Measurements from ENCODE around the gene VIPR2.

Gene VIPR2

DNA sequence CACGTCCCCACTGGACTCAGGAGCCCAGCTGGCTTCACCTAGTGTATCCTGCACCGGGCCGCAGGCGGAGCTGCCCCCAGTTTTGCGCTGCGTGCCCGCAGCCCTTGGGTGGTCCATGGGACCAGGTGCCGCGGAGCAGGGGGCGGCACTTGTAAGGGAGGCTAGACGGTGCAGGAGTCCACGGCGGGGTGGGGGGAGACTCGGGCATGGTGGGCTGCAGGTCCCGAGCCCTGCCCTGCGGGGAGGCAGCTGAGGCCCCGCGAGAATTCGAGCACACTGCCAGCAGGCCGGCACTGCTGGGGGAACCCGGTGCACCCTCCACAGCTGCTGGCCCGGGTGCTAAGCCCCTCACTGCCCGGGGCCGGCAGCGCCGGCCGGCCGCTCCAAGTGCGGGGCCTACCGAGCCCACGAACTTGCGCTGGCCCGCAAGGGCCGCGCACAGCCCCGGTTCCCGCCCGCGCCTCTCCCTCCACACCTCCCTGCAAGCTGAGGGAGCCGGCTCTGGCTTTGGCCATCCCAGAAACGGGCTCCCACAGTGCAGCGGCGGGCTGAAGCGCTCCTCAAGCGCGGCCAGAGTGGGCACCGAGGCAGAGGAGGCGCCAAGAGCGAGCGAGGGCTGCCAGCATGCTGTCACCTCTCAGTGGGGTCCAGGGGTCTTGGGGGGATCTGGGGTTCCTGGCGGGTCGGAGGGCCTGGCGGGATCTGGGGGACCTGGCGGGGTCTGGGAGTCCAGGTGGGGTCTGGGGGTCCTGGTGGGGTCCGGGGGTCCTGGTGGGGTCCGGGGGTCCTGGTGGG is 81.4 kb downstream of the VIPR2 start:
- no peak for DNase-seq

- DNase-seq, result no peak
Measured at GRCh38 chr7:159062569-159062968, 82.1 kb downstream of the VIPR2 start.

DNA sequence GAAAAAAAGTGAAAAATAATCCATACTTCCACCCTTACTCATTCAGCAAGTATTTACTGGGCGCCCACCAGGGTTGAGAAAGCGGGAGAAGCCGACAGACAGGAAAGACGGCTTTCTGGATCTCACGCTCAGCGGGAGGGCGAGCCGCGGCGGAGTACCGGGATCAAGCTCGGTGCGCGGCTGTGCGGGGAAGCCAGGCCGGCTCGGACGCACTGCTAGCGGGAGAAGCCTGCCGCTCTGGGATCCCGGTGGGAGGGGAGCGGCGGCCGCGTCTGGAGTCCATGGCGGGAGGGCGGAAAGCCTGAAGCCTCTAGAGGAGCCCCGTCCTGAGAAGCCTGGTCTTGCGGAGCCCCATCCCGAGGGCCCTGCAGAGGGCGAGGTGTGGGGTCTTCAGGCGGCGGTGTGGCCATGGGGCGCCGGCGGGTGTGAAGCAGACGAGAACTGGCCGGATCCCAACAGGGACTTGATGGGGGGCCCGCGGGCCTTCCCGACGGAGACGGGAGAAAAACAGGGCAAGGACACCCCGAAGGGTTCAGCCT is 82.9 kb downstream of the VIPR2 start:
- no peak for DNase-seq

GRCh38 chr7:159061209-159061608 is 83.5 kb downstream of the VIPR2 start:
- no peak for DNase-seq

DNA sequence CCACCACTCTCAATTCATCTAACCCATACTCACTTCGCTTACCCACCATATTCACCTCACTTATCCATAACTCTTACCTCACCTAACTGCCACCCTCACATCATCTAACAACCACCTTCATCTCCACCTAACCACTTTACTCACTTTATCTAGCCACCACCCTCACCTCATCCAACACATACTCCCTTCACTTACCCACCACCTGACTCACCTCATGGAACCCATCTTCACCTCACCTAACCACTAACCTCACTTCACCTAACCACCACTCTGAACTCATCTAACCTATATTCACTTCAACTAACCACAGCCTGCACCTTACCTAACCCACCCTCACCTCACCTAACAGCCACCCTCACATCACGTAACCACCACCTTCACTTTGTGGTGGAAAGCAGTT is 84.2 kb downstream of the VIPR2 start:
- DNase-seq, result no peak

DNA sequence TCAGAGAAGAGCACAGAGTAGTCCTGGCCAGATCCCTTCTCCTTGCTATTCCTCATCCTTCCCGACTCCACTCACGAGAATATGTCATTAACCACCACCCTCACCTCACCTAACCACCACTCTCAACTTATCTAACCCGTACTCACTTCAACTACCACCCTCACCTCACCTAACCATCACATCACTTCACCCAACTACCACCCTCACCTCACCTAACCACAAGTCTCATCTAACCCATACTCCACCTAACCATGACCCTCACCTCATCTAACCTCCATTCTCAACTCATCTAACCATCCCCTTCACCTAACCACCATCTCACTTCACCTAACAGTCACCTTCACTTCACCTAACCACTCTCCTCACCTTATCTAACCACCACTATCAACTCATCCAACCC is 85.0 kb downstream of the VIPR2 start:
- DNase-seq, result no peak

DNA sequence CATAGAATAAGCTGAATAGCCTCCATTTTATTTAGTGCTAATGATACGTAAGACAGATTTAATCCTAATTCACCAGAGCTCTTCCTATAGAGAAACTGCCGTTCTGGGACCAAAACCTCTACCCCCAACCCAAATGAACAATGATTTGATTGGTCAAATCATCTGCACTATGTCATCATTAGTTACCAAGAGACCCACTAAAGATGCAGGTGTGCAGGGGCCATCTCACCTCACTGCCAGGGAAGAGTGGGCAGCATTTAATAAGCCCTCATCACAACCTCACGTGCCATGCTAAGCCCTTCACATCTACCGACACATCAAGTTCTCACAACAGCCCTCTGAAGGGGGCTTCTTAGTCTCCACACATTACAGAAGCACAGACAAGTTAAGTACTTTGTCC is 87.0 kb downstream of the VIPR2 start:
- DNase-seq, result no peak

DNA sequence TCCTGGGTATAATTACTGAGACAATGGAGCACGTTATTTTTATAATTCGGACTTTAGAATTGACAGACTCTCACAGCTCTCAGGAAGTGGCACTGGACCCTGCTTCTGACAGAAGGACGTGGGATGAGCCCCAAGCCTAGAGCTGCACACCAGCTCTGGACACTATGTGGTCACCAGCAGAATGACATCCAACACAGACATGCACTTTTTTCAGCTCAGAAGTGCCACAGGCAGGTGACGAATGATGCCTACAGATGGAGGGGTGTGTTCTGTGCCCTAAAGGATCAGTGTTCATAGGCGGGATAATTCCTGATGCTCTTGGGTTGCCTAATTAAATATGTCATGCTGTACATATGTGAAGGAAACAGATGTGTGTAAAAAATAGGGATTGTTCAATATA is 87.9 kb downstream of the VIPR2 start:
- DNase-seq, result no peak

DNA sequence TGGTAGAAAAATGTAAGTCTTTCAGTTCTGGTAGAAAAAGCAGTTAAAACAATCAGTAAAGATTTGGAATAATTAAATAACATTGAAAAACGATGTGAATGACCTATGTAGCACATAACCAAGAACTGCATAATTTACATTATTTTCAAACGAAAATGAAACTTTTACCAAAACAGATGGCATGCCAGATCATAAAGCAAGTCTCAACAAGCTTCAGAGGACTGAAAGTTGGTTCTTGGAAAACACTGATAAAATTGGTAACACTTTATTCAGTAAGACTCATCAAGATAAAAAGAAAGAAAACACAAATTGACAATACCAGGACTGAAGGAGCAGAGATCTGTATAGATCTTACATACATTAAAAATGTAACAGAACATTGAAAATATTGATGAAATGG is 92.8 kb downstream of the VIPR2 start:
- no peak for DNase-seq

DNA sequence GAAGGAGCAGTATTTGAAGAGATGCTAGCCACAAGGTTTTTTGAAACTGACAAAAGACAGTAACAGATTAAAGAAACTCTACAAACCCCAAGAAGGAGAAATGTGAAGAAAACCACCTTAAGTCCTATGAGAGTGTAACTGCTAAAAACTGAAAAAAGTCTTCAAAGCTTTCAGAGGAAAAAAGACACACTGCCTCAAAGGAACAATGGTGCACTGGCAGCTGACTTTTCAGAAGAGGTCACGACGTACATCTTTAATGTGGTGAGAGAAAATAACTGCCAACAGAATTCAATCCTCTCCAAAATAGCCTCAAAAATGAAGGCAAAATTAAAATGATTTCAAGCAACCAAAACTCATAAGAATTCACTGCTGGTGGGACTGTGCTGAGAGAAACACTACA is 94.0 kb downstream of the VIPR2 start:
- DNase-seq, result no peak

DNA sequence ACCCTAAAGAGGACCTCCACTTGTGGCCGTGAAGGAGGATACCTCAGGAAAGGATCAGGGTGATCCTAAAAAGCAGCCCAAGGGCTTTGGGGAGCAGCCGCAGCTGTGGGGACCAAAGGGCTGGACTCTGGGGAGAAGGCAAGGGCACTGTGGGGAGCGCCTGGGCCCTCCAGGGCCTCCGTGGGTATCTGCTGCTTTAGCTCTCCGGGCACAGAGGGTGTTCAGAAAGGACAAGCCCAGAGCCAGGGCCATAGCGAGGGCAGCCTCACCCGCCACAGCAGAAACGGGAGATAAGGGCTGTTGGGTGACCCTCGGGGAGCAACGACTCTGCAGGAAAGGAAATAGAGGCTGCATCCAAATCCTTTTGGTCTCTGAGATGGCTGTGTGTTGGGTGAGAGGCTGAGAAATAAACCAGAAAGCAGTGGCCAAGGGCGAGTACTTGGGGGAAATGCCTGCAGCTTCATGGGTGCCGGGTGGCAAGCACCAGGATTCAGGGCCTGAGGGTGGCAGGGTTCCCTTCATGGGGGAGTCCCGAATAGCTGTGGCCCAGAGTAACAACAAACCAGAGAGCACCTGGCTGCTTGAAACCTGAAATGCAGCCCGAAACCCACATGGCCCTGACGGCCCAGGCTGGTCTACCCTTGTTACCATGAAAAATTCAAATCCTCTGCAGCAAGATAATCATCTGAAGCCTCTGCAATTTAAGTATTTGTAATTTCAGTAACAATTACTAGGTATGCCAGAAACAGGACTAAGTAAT is 95.2 kb downstream of the VIPR2 start:
- DNase-seq, result no peak

DNA sequence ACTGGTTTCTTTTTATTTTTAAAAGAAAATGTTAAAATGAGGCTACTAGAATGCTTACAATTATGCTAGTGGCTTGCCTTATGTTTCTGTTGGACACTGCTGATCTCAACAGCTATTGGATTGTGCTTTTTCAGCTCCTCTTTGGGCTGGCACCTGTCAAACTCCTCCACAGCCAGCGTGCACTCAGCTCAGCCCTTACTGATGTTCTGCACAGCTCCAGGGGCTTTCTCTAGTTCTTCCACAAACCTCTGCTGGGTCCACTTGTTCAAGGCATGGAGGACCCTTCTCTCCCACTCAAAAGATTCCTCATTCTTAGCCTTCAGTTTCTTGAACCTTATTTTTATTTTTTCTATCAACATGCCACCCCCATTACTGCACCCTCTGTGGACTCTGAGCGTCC is 96.0 kb downstream of the VIPR2 start:
- DNase-seq, result no peak

GRCh38 chr7:159047536-159047935 is 97.1 kb downstream of the VIPR2 start:
- DNase-seq, result no peak

- DNase-seq, result no peak
Measured at GRCh38 chr7:159046300-159046699, 98.4 kb downstream of the VIPR2 start.

- DNase-seq, result no peak
Measured at GRCh38 chr7:159045839-159046238, 98.8 kb downstream of the VIPR2 start.

- no peak for DNase-seq
Measured at GRCh38 chr7:159042581-159043101, 102.0 kb downstream of the VIPR2 start.

DNA sequence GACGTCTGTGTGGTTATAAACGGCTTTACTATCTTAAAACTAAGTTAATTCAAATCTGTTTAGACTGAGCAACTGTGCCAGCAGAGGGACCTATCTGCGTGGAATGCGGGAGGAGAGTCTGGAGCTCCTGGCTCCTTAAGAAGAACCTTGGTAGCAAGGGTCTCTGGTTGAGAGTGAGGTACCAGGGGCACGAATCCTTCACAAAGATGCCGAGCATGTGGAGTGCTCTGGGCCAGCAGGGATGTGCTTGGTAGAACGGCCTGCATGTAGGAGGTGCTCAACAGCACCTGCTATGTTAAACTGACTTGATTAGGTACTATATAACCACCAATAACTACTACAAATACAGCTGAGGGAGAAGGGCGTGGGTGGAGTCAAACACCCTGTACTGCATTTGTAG is 102.6 kb downstream of the VIPR2 start:
- no peak for DNase-seq

- DNase-seq, result no peak
Measured at GRCh38 chr7:159040912-159041711, 103.6 kb downstream of the VIPR2 start.

- no peak for DNase-seq
Measured at GRCh38 chr7:159040146-159040545, 104.5 kb downstream of the VIPR2 start.

- DNase-seq, result no peak
Measured at GRCh38 chr7:159039716-159040115, 105.0 kb downstream of the VIPR2 start.

- DNase-seq, result no peak
Measured at GRCh38 chr7:159038066-159038465, 106.6 kb downstream of the VIPR2 start.

GRCh38 chr7:159036916-159037605 is 107.6 kb downstream of the VIPR2 start:
- DNase-seq, result no peak
